SKM-1 (cell line): ENCODE results near the gene BAG3.
"Not testable (repeated sequence)": the region's sequence is repeated elsewhere in the genome, so short reads cannot be mapped to it uniquely, and the experiment has no call there.

Source experiments
- DNase-seq: peaks from one replicate; lab custom pipeline; 2025; ENCODE audit not compliant: unreplicated experiment; lab: John Stamatoyannopoulos, UW

BAG3 gene

DNA sequence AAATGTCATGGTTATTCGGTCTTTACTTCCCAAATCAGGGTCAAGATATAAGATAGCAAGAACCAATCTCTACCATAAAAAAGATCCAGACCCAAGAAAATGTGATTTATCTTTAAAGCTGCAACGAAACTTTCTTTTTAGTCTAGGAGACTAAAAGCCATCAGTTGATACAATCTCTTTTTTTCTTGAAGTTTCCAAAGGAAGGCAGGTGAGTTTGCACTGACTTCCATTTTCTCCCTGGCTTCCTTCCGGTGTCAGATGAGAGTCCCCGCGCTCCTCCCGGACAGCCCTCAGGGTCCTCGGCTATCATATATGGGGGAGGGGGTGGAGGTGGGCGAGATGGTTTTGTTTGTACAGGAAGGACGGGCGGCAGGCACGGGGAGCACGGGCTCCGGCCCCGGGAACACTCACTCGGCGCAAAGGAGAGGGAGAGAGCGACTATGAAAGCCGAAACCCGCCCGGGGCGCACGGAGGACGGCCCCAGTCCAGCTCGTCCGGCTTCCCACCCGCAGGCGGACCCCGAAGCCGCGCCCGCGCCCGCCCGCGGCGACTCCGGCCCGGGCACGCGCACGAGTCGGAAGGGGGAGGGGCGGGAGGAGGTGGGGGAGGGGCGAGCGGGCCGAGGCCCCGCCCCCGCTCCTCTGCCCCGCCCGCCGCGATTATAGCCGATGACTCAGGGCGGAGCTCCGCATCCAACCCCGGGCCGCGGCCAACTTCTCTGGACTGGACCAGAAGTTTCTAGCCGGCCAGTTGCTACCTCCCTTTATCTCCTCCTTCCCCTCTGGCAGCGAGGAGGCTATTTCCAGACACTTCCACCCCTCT, at the start of gene BAG3:
Gene BAG3 (plus strand): TSS at position 689 of the 822 bp plus-strand sequence. CDS start 296 bp downstream, outside the sequence.
- peak; percentile 67 for DNase-seq

DNA sequence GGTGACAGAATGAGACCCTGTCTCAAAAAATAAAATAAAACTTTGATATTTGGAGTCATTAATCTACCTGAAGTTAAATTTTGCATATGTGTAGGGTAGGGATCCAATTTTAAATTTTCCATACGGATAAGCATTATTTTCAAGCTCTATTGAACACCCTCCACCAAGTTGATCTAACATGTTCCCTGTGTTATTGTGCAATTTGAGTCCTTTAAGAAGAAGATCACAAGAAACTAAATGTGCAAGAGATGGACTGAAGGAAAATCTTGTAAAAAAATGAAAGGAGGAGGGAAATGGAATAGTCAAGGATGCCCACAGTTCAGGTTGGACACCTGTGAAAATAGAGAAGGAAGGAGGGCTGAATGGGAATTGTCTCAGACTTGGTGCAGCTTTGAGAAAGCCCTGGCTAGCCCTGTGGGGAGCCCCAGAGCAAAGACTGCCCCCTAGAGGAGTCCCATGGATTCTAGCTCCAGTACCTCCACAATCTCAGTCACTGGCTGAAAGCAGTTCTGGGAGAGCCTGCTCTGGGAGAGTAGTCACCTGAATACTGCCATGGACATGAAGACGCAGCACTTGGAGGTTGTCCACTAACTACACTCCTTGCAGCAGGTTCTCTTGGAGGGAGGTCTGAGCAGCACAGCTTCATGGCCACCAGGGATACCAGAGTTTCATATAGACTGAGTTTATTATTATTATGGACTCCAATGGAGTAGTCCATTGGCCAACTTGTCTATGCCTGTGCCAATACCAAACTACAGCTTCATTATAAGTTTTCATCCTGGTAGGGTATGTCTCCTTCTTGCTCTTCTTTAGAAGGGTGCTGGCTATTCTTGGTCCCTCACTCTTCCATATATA, 48.7 kb upstream of the BAG3 start:
- peak; percentile 37 for DNase-seq

DNA sequence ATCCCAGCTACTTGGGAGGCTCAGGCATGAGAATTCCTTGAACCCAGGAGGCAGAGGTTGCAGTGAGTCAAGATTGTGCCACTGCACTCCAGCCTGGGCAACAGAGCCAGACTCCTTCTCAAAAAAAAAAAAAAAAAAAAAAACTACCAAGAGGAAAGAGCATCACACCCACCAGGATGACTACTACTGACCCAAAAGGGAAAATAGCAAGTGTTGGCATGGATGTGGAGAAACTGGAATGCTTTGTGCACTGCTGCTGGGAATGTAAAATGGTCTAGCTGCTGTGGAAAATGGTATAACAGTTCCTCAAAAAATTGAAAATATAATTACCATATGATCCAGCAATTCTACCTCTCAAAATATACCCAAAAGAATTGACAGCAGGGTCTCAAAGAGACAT, 46.7 kb upstream of the BAG3 start:
- no peak for DNase-seq

GRCh38 chr10:119608316-119609155, 42.6 kb upstream of the BAG3 start:
- DNase-seq: no peak

GRCh38 chr10:119609516-119609915, 41.7 kb upstream of the BAG3 start:
- no peak for DNase-seq

DNA sequence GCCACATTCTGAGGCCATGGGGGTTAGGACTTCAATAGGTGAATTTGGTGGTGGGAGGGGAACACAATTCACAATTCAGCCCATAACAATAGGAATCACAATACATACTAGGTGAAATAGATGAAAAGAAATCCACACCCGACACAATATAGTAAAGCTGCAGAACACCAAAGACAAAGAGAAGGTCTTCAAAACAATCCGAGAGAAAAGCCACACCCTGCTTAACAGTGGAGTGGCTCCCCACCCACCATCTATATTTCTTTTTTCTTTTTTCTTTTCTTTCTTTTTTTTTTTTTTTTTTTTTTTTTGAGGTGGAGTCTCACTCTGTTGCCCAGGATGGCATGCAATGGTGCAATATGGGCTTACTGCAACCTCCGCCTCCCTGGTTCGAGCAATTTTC, 39.7 kb upstream of the BAG3 start:
- DNase-seq: no peak

GRCh38 chr10:119613741-119614140, 37.4 kb upstream of the BAG3 start:
- no peak for DNase-seq

DNA sequence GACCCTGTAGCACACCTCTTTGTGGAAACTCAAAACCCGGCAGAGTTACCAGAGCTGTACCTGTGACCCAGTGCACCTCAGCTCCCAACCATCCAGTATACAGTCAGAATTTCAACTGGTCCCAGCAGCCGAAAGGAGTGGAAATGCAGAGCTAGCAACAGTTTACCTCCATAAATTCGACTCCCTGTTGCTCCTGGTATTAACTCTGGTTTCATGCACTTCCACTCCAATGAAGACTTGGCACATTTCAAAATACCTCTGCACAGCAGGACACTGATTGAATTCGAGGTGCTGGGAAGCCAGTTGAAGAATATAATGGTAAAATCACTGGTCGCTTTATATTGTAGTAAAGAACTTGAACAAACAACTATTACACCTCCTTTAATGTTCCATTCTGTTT, 36.5 kb upstream of the BAG3 start:
- DNase-seq: no peak

DNA sequence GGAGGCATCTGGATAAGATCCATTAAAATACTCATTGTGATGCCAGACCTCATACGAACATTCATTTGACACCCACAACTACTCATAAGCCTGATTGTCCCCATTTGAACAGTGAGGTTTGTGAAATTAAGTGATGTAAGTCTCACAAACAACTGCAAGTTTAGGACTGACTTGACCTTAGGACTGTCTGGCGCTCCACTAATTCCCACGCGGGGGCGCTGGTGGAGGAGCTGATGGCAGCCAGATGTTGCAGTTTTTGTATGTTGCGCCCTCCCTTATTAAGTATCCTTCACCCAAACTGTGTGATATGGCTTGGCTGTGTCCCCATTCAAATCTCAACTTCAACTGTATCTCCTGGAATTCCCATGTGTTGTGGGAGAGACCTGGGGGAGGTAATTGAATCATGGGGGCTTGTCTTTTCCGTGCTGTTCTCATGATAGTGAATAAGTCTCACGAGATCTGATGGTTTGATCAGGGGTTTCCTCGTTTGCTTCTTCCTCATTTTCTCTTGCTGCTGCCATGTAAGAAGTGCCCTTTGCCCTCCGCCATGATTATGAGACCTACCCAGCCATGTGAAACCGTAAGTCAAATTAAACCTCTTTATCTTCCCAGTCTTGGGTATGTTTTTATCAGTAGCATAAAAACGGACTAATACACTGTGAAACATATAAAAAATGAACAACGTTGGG, 34.2 kb upstream of the BAG3 start:
- DNase-seq: no peak

DNA sequence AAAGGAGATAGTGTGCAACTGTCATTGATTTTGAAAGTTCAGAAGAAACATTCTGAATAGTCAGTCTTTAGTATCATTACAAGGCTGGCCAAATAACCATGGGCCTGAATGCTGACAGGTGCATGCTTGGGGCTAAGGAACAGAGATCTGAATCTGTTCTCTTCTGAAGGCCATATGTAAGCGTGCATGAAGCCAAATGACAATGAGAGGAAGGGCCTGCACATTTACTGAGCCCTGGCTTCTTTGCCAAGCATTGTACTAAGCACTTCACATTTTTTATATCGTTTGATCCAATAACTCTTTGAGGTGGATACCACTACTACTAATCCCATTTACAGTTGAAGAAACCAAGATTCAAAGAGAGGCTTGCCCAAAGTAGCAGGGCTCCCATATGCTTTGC, 32.0 kb upstream of the BAG3 start:
- no peak for DNase-seq

GRCh38 chr10:119619811-119620210, 31.4 kb upstream of the BAG3 start:
- DNase-seq: not testable (repeated sequence)

GRCh38 chr10:119620241-119621077, 30.7 kb upstream of the BAG3 start:
- DNase-seq: no peak

GRCh38 chr10:119621078-119621384, 30.1 kb upstream of the BAG3 start:
- no peak for DNase-seq

DNA sequence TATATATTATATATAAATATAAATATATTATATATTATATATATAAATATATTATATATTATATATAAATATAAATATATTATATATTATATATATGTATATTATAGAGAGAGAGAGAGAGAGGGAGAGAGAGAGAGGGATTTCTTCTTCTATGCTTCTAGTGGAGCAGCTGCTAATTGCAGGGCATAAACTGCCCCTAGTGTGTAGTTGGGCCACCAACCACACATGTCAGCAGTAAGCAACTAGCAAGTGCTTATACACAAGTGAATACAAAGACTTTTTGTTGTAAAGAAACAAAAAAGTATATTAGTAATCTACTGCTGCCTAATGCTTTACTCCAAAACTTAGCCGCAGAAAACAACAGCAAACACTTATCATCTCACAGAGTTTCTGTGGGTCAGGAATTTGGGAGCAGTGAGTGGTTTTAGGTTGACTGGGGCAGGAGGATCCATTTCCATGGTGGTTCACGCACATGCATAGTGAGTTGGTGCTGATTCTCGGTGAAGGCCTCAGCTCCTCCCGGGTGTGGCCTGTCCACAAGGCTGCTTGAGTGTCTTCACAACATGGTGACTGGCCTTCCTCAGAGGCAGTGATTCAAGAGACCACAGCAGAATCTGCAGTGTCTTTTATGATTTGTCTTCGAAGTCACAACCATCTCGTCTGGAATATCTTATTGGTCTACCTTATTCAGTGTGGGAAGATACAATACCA, 25.5 kb upstream of the BAG3 start:
- DNase-seq: no peak

- no peak for DNase-seq
Measured at GRCh38 chr10:119630300-119630699, 20.9 kb upstream of the BAG3 start.

GRCh38 chr10:119633538-119634218, 17.5 kb upstream of the BAG3 start:
- DNase-seq: no peak

GRCh38 chr10:119634219-119634544, 17.0 kb upstream of the BAG3 start:
- no peak for DNase-seq

DNA sequence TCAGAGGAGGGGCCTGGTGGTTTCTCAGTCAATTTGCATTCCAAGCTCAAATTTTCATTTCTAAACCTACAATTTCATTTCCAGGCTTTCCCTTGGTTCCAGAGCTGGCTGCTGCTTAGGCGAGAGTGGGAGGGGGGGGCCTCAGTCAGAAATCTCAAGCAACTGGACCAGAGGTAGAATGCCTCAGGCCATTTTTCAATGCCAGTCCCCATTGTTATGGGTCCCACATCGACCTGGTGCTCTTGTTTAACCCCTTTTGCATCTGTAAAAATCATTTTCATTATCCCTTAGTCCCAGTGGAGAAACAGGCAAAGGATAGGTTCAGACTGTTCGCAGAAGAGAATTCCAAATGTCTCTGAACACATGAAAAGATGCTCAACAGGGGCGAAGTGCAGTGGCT, 13.5 kb upstream of the BAG3 start:
- no peak for DNase-seq

DNA sequence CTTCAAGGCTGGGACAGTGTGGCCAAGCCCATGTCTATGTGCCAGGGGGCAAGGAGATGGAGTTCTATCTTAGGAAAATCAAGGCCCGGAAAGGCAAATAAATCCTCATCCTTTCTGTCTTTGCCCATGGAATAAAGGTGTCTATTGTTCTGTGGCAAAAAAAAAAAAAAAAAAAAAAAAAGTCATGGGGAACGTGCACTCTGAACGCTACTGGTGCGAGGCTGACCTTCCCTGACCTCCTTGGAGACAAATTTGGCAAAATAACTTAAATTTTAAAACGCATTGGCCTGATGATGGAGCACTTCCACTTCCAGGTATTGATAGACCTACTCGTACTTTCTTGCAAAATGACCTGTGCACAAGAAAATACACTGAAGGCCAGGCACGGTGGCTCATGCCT, 12.2 kb upstream of the BAG3 start:
- no peak for DNase-seq
